B cell (primary cell): ENCODE measurements around the gene SPEF1. TPM values are rescaled to one million over a fixed set of nuclear protein-coding genes. Genes with fewer than 3 reads are reported as not detected.

ENCODE experiments used
- ATAC-seq: fragments of 200-7000 bp; cut with Tn5 transposase; one replicate; pipeline ENCODE4 v1.10.0; 2021; ENCODE audit warnings: low read depth, mild to moderate bottlenecking, moderate number of reproducible peaks, moderate library complexity
- CTCF ChIA-PET: fragments of 350-600 bp; sonication (Branson Sonifier 250); formaldehyde crosslinking; loops from one replicate; lab custom pipeline; 2021; ENCODE audit warnings: antibody characterized with exemption, inconsistent platforms; lab: Charles Lee
- POLR2A ChIA-PET: fragments of 350-600 bp; sonication (Branson Sonifier 250); formaldehyde crosslinking; loops from one replicate; lab custom pipeline; 2021; ENCODE audit warnings: antibody characterized with exemption; lab: Charles Lee
- DNase-seq: peaks from one replicate; pipeline ENCODE4 v3.0.0; 2013
- H2AFZ ChIP-seq: 2 replicates; pipeline ENCODE4 v1.6.1; 2012; ENCODE audit warnings: mild to moderate bottlenecking, low read depth, low read length; ENCODE audit not compliant: insufficient read depth, poor library complexity, severe bottlenecking
- H3K27ac ChIP-seq, 2 donors: 1 replicate in 1 of 2; 2 replicates in 1 of 2; pipeline ENCODE4 v1.5.1; 2012 to 2013; ENCODE audit warnings: low read length in 2 of 2, mild to moderate bottlenecking in 2 of 2, moderate library complexity in 1 of 2
- H3K27me3 ChIP-seq, 4 experiments: fragments of 200-600 bp in 1 of 4; sonication (generic) in 1 of 4; replicated peaks in 1 of 4; 1 replicate in 2 of 4; 2 replicates in 2 of 4; pipeline versions ENCODE4 v1.6.1 to v1.7.0; 2013 to 2016; ENCODE audit warnings: low read length in 3 of 4, mild to moderate bottlenecking in 2 of 4, mixed read lengths in 1 of 4, moderate library complexity in 1 of 4; ENCODE audit not compliant: insufficient read depth in 4 of 4, control insufficient read depth in 3 of 4; ENCODE audit errors: control extremely low read depth in 1 of 4
- H3K36me3 ChIP-seq, 2 experiments: replicated peaks in 1 of 2; 1 replicate in 1 of 2; 2 replicates in 1 of 2; pipeline versions ENCODE4 v1.6.1 to v1.7.1; 2013; ENCODE audit warnings: low read length in 1 of 2; ENCODE audit not compliant: insufficient read depth in 2 of 2, control insufficient read depth in 1 of 2; ENCODE audit errors: control extremely low read depth in 1 of 2, extremely low read depth in 1 of 2
- H3K4me1 ChIP-seq, 2 donors: fragments of 200-600 bp in 1 of 2; sonication (generic) in 1 of 2; 1 replicate in 1 of 2; 2 replicates in 1 of 2; pipeline versions ENCODE4 v1.5.1 to v1.6.1; 2013 to 2017; ENCODE audit warnings: low read length in 2 of 2; ENCODE audit not compliant: control insufficient read depth in 2 of 2, insufficient read depth in 2 of 2
- H3K4me2 ChIP-seq: replicated peaks from 2 replicates; pipeline ENCODE3; 2012; ENCODE audit warnings: mild to moderate bottlenecking, low read depth, low read length; ENCODE audit not compliant: poor library complexity, severe bottlenecking
- H3K4me3 ChIP-seq, 5 experiments: fragments of 200-600 bp in 1 of 5; sonication (generic) in 1 of 5; 1 replicate in 3 of 5; 2 replicates in 2 of 5; pipeline versions ENCODE4 v1.5.1 to v1.7.0; 2011 to 2016; ENCODE audit warnings: low read length in 4 of 5, mild to moderate bottlenecking in 4 of 5, low read depth in 2 of 5, control low read depth in 1 of 5, moderate library complexity in 1 of 5; ENCODE audit not compliant: insufficient read depth in 1 of 5; ENCODE audit errors: control extremely low read depth in 1 of 5, extremely low read depth in 1 of 5
- H3K79me2 ChIP-seq: fragments of 200-600 bp; sonication (generic); one replicate; pipeline ENCODE4 v1.6.0; 2016; ENCODE audit warnings: low read length; ENCODE audit not compliant: control insufficient read depth, insufficient read depth
- H3K9ac ChIP-seq: fragments of 200-600 bp; sonication (generic); 2 replicates; pipeline ENCODE4 v1.6.1; 2017; ENCODE audit warnings: mild to moderate bottlenecking, low read length, moderate library complexity
- H3K9me3 ChIP-seq, 3 donors: one replicate each; pipeline versions ENCODE4 v1.6.1 to v1.7.1; 2013; ENCODE audit warnings: low read length in 2 of 3; ENCODE audit not compliant: control insufficient read depth in 2 of 3, insufficient read depth in 1 of 3; ENCODE audit errors: control extremely low read depth in 1 of 3
- H4K20me1 ChIP-seq: 2 replicates; pipeline ENCODE4 v1.6.0; 2012; ENCODE audit warnings: mild to moderate bottlenecking, low read length; ENCODE audit not compliant: insufficient read depth, control insufficient read depth, poor library complexity, severe bottlenecking
- H3K27ac Mint-ChIP-seq: one replicate; pipeline ENCODE4 v1.8.0; 2021; ENCODE audit warnings: mixed read lengths
- H3K27me3 Mint-ChIP-seq: one replicate; pipeline ENCODE4 v1.8.0; 2021; ENCODE audit warnings: mixed read lengths
- H3K4me1 Mint-ChIP-seq: one replicate; pipeline ENCODE4 v1.8.0; 2021; ENCODE audit warnings: mixed read lengths
- H3K4me3 Mint-ChIP-seq: one replicate; pipeline ENCODE4 v1.8.0; 2021; ENCODE audit warnings: mixed read lengths
- H3K9me3 Mint-ChIP-seq: one replicate; pipeline ENCODE4 v1.8.0; 2022; ENCODE audit warnings: mixed read lengths; ENCODE audit not compliant: insufficient read depth
- EZH2 ChIP-seq: IDR thresholded peaks from 2 replicates; pipeline ENCODE4 v1.6.1; 2012; ENCODE audit warnings: borderline replicate concordance, low read depth, mild to moderate bottlenecking, moderate library complexity, low read length; ENCODE audit not compliant: insufficient read depth, poor library complexity, severe bottlenecking
- WGBS: methylation state at CpG from one replicate; pipeline ENCODE4 v1.1.5; 2013; ENCODE audit warnings: missing lambda C conversion rate; ENCODE audit not compliant: insufficient coverage; 5-methylcytosine and 5-hydroxymethylcytosine counted together
- intact Hi-C: fragments of 100-400 bp; cut with micrococcal nuclease; formaldehyde crosslinking; loops from one replicate; pipeline ENCODE4 v1.10.0; 2022
- polyA plus RNA-seq: library from polyadenylated mRNA; depleted of rRNA; stranded (reverse); fragments of >200 nt; gene quantifications from 2 replicates; pipeline ENCODE4 v1.2.3, GENCODE V29; 2012
- total RNA-seq, 2 donors: library from RNA; stranded (reverse); fragments of 120-200 nt in 1 of 2; gene quantifications; 1 replicate in 1 of 2; 2 replicates in 1 of 2; pipeline versions ENCODE4 v1.2.3 to v1.2.4, GENCODE V29; 2013 to 2022
- TF ChIP-seq, protein P1 (sequence below): fragments of 200-600 bp; IDR thresholded peaks from one replicate; pipeline ENCODE4 v1.8.0; 2022; ENCODE audit warnings: antibody characterized with exemption, mild to moderate bottlenecking

SPEF1 gene
- total and polyA plus RNA-seq, 2 donors (not counting 1 experiment from before 2014, with no cell fraction given), result not detected

DNA sequence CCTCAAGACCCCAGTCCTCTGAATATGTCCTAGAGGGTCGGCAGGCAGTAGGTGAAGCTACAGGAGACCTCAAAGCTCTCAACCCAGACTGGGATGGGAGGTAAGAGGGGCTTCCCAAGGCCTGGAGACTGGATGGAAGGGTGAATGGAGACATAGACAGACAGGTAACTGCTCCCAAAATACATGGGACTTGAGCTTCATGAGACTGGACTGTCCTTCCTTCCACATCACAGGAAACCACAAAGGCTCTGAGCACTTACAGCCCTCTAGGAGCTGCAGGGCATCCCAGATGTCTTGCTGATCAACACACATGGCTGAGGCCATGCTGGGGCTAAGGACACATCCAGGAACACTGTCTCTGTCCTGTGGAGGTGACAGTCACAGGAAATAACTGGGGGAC is 37.2 kb downstream of the SPEF1 start:
- Histone ChIP-seq H3K27me3 (peaks cover 0 to 26% (median 2%) of the 10 kb centered on the region in 4 experiments), H3K9ac (no peak overlapping the region), H3K27ac (no peak overlapping the region), H4K20me1 (no peaks in the 10 kb centered on the region), H3K79me2 (no peaks in the 10 kb centered on the region), H3K4me3 (no peak overlapping the region), H3K36me3 (no peaks in the 10 kb centered on the region), H3K4me1 (peaks cover 0 to 8% of the 10 kb centered on the region in 2 donors), H3K9me3 (peaks cover 0 to 10% (median 0%) of the 10 kb centered on the region in 3 donors), H2AFZ (no peak overlapping the region), H3K4me2 (no peak overlapping the region)
- intact Hi-C loops, result loop anchor here (2.0 kb wide), 1 partner anchor 25 kb away; no protein-coding TSS in a partner anchor
- ATAC-seq (no peak), DNase-seq (no peak)
- TF ChIP-seq EZH2, result no peak
- TF ChIP-seq, protein P1, sequence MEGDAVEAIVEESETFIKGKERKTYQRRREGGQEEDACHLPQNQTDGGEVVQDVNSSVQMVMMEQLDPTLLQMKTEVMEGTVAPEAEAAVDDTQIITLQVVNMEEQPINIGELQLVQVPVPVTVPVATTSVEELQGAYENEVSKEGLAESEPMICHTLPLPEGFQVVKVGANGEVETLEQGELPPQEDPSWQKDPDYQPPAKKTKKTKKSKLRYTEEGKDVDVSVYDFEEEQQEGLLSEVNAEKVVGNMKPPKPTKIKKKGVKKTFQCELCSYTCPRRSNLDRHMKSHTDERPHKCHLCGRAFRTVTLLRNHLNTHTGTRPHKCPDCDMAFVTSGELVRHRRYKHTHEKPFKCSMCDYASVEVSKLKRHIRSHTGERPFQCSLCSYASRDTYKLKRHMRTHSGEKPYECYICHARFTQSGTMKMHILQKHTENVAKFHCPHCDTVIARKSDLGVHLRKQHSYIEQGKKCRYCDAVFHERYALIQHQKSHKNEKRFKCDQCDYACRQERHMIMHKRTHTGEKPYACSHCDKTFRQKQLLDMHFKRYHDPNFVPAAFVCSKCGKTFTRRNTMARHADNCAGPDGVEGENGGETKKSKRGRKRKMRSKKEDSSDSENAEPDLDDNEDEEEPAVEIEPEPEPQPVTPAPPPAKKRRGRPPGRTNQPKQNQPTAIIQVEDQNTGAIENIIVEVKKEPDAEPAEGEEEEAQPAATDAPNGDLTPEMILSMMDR, result no peak
- Mint-ChIP-seq H3K4me3 (no peak overlapping the region), H3K9me3 (no peaks in the 10 kb centered on the region), H3K27ac (no peak overlapping the region), H3K4me1 (peaks cover 4% of the 10 kb centered on the region), H3K27me3 (peaks cover 29% of the 10 kb centered on the region)
- POLR2A ChIA-PET, result no interaction called here
- 100% methylated on average over 1 of the region's 1 CpG for WGBS
- CTCF ChIA-PET, result no interaction called here

DNA sequence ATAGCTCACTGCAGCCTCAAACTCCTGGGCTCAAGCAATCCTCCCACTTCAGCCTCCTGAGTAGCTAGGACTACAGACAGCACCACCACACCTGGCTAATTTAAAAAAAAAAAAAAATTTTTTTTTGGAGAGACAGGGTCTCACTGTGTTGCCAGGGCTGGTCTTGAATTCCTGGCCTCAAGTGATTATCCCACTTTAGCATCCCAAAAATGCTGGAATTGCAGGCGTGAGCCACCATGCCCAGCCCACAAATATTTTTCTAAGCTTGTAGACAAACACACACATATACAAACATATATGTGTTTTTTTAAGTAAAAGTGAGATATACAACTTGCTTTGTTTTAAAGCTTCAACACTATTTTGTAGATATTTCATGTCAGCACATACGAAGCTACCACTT is 38.0 kb downstream of the SPEF1 start:
- ChIA-PET POLR2A (no interaction called here), CTCF (no interaction called here)
- ATAC-seq (no peak), DNase-seq (no peak)
- TF ChIP-seq EZH2, result no peak
- TF ChIP-seq, protein P1, result no peak
- H3K27me3 Mint-ChIP-seq, result peaks cover 30% of the 10 kb centered on the region
- H3K9me3 Mint-ChIP-seq, result no peaks in the 10 kb centered on the region
- H3K9me3 ChIP-seq, result peaks cover 0 to 10% (median 0%) of the 10 kb centered on the region in 3 donors
- no peak overlapping the region for H3K27ac Mint-ChIP-seq
- H3K27ac ChIP-seq, result no peak overlapping the region
- no peak overlapping the region for H3K9ac ChIP-seq
- H4K20me1 ChIP-seq, result no peaks in the 10 kb centered on the region
- intact Hi-C loops, result no loop called here
- H3K4me2 ChIP-seq, result no peak overlapping the region
- H3K27me3 ChIP-seq, result peaks cover 0 to 26% (median 2%) of the 10 kb centered on the region in 4 experiments
- H3K79me2 ChIP-seq, result no peaks in the 10 kb centered on the region
- no peak overlapping the region for H2AFZ ChIP-seq
- H3K4me1 Mint-ChIP-seq, result peaks cover 4% of the 10 kb centered on the region
- no CpG with 5 or more reads among the region's 2 CpGs for WGBS
- H3K36me3 ChIP-seq, result no peaks in the 10 kb centered on the region
- H3K4me3 ChIP-seq, result no peak overlapping the region
- H3K4me1 ChIP-seq, result peaks cover 0 to 8% of the 10 kb centered on the region in 2 donors
- H3K4me3 Mint-ChIP-seq, result no peak overlapping the region
